ENCODE results near the gene COLEC11.
A peak's percentile ranks its signal among the peaks of the same experiment; 100 is the strongest.
"Not testable (repeated sequence)": the region's sequence is repeated elsewhere in the genome, so short reads cannot be mapped to it uniquely, and the experiment has no call there.

COLEC11 gene

DNA sequence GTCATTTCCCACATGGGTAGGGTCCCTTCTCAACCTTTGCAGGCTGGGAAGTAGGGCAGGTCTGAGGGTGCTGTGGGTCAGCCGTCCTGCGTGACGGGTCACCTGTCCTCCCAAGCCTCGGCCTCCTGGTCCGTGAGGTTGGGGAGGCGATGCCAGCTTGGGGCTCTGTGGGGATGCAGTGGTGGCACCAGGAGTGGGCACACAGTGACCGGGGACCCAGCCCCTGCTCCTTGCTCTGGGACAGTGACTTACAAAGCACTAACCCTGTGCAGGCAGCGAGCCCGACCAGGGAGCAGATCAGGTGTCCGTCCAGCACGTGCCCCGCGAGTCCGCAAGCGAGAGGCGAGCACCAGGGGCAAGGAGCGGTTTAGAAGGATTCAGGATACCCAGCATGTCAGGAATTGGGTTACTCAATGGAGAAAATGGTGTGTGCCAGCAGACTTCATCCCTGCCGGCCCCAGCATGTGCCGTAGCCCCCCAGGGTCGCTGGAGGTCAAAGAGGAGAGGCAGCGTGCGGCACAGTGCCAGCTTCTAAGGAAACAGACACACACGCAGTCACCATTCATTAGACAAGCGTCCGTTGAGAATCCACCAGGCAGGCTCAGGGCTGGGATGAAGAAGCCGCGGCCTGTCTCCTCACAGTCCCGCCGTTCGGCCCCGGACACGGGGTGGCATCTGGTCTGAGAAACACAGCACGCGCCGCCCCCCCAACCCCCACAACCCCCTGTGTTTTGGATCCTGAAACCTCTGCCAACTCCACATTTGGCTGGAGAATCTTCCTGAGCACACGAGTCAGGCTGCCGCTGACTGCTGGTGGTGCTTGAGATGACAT lies 11.7 kb downstream of the COLEC11 start:
- Mint-ChIP-seq H3K4me3 (no peak overlapping the region), H3K27me3 (no peaks in the 10 kb centered on the region), H3K27ac (no peak overlapping the region), H3K36me3 (ENCODE audit: low read depth) (no peaks in the 10 kb centered on the region), H3K9me3 (no peaks in the 10 kb centered on the region), H3K4me1 (ENCODE audit: low read depth) (peaks cover 11% of the 10 kb centered on the region)
- no peak for DNase-seq

DNA sequence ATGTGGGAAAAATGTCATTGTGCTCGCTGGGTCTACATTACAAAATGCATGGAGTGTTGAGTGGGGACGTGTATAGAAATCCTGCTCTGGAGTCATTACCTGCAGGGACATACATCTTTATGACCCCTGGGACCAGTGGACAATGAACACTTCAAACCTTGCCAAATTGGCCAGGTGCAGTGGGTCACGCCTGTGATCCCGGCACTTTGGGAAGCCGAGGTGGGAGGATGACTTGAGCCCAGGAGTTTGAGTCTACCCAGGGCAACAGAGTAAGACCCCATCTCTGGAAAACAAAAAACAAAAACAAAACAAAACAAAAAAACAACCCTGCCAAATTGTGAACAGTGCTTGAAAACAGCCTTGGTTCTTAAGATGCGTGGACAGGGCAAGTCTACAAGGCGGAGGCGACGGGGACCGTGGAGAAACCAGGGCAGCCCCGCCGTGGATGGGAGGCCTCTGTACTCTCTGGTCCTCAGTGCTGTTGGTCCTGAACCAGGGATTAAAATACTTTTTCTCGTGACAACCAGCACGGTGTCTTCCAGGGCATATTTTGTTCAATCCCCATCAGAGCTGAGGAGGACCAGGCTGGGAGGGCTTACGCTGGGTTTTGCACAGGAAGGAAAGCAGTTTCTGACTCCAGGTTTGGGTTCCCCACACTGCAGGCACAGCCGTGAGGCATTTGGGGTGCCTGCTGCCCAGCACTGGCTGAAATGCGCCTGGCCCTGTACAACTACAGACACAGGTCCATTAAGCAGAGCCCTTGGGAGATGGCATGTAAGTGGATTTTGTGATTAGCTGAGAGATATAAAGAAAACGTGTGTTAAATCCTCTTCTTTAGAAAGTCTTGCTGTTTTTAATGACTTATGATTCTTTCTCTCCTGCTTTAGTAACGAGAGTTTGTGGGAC lies 13.7 kb downstream of the COLEC11 start:
- no peak overlapping the region for H3K4me3 Mint-ChIP-seq
- no peaks in the 10 kb centered on the region for H3K36me3 Mint-ChIP-seq (ENCODE audit: low read depth)
- no peak for DNase-seq
- H3K4me1 Mint-ChIP-seq (ENCODE audit: low read depth): peaks cover 11% of the 10 kb centered on the region
- no peaks in the 10 kb centered on the region for H3K27me3 Mint-ChIP-seq
- no peak overlapping the region for H3K27ac Mint-ChIP-seq
- H3K9me3 Mint-ChIP-seq: no peaks in the 10 kb centered on the region

GRCh38 chr2:3609279-3609673 lies 14.4 kb downstream of the COLEC11 start:
- not testable (repeated sequence) for H3K27me3 Mint-ChIP-seq; H3K9me3 Mint-ChIP-seq; H3K27ac Mint-ChIP-seq; H3K36me3 Mint-ChIP-seq (ENCODE audit: low read depth); H3K4me3 Mint-ChIP-seq; DNase-seq
- peaks cover 11% of the 10 kb centered on the region for H3K4me1 Mint-ChIP-seq (ENCODE audit: low read depth)

DNA sequence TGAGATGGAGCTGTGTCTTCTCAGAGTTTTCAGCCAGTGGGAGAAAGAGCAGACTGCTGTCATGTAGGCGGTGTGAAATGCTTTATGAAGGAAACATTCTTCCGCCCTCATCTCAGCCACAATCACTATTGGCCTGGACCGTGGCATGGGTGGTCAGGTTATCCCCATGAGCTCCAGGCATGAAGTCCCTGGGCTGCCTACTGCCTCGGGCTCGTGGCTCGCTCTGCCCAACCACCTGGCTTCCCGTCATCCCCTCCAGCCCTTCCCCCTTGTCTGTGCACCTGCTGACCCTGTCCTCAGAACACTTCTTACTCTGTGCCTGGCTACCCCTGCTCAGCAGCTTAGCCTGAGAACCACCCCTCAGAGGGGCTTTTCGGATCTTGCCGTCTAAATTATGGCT lies 15.5 kb downstream of the COLEC11 start:
- H3K27me3 Mint-ChIP-seq: no peaks in the 10 kb centered on the region
- no peak overlapping the region for H3K27ac Mint-ChIP-seq
- H3K4me3 Mint-ChIP-seq: no peak overlapping the region
- DNase-seq: no peak
- peaks cover 4% of the 10 kb centered on the region for H3K9me3 Mint-ChIP-seq
- peaks cover 8% of the 10 kb centered on the region for H3K4me1 Mint-ChIP-seq (ENCODE audit: low read depth)
- no peaks in the 10 kb centered on the region for H3K36me3 Mint-ChIP-seq (ENCODE audit: low read depth)

DNA sequence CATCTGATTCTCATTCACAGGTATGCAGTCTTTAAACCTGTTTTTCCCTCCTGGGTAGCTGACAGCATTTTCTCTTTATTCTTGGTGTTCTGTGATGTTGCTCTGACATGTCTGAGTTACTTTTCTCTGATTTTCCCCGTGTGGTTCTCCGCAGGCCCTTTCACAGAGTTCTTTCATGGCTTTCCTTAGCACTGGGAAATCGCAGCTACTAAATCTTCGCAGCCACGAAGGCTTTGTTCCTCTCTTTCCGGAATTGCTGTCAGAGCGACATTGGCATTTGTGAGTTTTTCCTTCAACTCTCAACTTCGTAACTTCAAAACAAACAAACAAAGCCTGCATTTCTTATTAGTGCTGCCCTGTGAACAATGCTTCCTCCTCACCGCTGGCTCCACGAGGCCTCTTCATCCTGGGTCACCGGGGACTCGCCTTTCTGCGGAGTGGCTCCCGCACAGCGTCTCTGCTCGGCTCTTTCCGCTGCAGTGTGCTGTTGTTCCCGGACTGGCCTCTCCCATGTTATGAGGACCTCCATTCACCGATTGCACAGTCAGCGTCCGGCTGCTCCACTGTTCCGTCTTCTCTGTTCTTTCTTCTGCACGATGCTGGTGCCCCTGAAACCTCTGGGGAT lies 16.1 kb downstream of the COLEC11 start:
- Mint-ChIP-seq H3K27ac (no peak overlapping the region), H3K27me3 (no peaks in the 10 kb centered on the region), H3K4me1 (ENCODE audit: low read depth) (peaks cover 3% of the 10 kb centered on the region), H3K4me3 (no peak overlapping the region), H3K36me3 (ENCODE audit: low read depth) (no peaks in the 10 kb centered on the region), H3K9me3 (peaks cover 4% of the 10 kb centered on the region)
- DNase-seq: no peak

- Mint-ChIP-seq H3K36me3 (ENCODE audit: low read depth) (no peaks in the 10 kb centered on the region), H3K27ac (no peak overlapping the region), H3K27me3 (no peaks in the 10 kb centered on the region), H3K4me1 (ENCODE audit: low read depth) (peaks cover 3% of the 10 kb centered on the region), H3K4me3 (no peak overlapping the region), H3K9me3 (peaks cover 4% of the 10 kb centered on the region)
- DNase-seq: no peak
Measured at GRCh38 chr2:3611589-3611988, 16.7 kb downstream of the COLEC11 start.

GRCh38 chr2:3612639-3613523 lies 18.0 kb downstream of the COLEC11 start:
- peaks cover 3% of the 10 kb centered on the region for H3K4me1 Mint-ChIP-seq (ENCODE audit: low read depth)
- peak; percentile 3 for DNase-seq
- H3K27me3 Mint-ChIP-seq: no peaks in the 10 kb centered on the region
- no peaks in the 10 kb centered on the region for H3K36me3 Mint-ChIP-seq (ENCODE audit: low read depth)
- H3K27ac Mint-ChIP-seq: no peak overlapping the region
- no peak overlapping the region for H3K4me3 Mint-ChIP-seq
- peaks cover 7% of the 10 kb centered on the region for H3K9me3 Mint-ChIP-seq

DNA sequence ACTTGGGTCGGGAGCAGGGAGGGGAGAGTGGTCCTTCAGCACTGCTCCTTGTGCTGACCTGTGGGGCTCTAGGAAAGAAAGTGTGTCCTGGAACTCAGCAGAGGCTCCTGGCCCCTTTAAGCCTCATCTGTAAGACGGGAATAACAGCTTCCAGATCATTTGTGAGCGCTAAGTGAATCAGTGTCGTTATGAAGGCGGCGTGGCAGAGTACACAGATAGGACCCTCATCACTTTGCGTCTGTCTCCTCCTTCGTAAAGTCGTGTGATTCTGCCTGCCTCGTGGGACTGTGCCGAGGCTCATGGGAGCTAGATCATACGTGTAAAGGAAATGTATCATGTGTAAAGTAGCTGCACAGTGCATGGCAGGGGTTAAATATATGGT lies 18.6 kb downstream of the COLEC11 start:
- Mint-ChIP-seq H3K27me3 (no peaks in the 10 kb centered on the region), H3K36me3 (ENCODE audit: low read depth) (no peaks in the 10 kb centered on the region), H3K4me3 (no peak overlapping the region), H3K4me1 (ENCODE audit: low read depth) (peaks cover 3% of the 10 kb centered on the region), H3K9me3 (peaks cover 7% of the 10 kb centered on the region), H3K27ac (no peak overlapping the region)
- no peak for DNase-seq

DNA sequence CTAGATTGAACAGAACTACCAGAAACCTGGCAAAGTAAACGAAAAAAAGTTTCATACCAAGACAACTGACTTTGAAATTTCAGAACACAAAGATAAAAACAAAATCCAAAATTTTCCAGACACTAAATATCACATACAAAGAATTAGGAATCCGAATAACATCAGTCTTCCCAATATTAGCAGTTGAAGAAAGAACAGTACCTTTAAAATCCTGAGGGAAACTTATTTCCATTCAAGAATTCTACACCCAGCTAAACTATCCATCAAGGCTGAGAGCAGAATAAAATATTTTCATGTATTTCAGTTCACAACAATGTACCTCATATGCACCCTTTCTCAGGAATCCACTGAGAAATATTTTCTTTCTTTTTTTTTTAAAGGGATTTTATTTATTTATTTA lies 19.8 kb downstream of the COLEC11 start:
- not testable (repeated sequence) for H3K27me3 Mint-ChIP-seq; H3K4me1 Mint-ChIP-seq (ENCODE audit: low read depth); H3K4me3 Mint-ChIP-seq; DNase-seq; H3K9me3 Mint-ChIP-seq; H3K36me3 Mint-ChIP-seq (ENCODE audit: low read depth); H3K27ac Mint-ChIP-seq

DNA sequence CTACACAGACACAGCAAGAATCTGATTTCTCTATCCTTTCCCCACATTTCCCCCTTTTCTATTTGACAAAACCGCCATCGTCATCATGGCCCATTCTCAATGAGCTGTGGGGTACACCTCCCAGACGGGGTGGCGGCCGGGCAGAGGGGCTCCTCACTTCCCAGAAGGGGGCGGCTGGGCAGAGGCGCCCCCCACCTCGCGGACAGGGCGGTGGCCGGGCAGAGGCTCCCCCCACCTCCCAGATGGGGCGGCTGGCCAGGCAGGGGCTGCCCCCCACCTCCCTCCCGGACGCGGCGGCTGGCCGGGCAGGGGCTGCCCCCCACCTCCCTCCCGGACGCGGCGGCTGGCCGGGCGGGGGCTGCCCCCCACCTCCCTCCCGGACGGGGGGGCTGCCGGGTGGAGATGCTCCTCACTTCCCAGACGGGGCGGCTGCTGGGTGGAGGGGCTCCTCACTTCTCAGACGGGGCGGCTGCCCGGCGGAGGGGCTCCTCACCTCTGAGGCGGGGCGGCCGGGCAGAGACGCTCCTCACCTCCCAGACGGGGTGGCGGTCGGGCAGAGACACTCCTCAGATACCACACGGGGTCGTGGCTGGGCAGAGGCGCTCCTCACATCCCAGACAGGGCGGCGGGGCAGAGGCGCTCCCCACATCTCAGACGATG lies 20.8 kb downstream of the COLEC11 start:
- not testable (repeated sequence) for H3K27me3 Mint-ChIP-seq; H3K36me3 Mint-ChIP-seq (ENCODE audit: low read depth); H3K4me1 Mint-ChIP-seq (ENCODE audit: low read depth); H3K9me3 Mint-ChIP-seq; H3K27ac Mint-ChIP-seq; H3K4me3 Mint-ChIP-seq; DNase-seq

DNA sequence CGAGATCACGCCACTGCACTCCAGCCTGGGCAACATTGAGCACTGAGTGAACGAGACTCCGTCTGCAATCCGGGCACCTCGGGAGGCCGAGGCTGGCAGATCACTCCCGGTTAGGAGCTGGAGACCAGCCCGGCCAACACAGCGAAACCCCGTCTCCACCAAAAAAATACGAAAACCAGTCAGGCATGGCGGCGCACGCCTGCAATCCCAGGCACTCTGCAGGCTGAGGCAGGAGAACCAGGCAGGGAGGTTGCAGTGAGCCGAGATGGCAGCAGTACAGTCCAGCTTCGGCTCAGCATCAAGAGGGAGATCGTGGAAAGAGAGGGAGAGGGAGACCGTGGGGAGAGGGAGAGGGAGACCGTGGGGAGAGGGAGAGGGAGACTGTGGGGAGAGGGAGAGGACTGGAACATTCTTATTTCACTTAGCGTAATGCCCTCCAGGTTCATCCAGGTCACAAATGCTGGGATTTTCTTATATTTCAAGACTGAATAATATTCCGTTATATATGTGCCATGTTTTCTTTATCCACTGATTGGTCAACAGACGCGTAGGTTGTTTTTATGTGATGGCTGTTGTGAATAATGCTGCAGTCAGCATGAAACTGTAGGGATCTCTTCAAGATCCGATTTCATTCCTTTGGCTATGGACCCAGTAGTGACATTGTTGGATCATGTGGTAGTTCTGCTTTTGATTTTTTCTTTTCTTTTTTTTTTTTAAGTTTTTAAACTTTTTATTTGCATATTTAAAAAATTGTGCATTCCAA lies 21.7 kb downstream of the COLEC11 start:
- H3K27ac Mint-ChIP-seq; H3K4me1 Mint-ChIP-seq (ENCODE audit: low read depth); H3K36me3 Mint-ChIP-seq (ENCODE audit: low read depth); DNase-seq; H3K27me3 Mint-ChIP-seq; H3K4me3 Mint-ChIP-seq; H3K9me3 Mint-ChIP-seq: not testable (repeated sequence)

DNA sequence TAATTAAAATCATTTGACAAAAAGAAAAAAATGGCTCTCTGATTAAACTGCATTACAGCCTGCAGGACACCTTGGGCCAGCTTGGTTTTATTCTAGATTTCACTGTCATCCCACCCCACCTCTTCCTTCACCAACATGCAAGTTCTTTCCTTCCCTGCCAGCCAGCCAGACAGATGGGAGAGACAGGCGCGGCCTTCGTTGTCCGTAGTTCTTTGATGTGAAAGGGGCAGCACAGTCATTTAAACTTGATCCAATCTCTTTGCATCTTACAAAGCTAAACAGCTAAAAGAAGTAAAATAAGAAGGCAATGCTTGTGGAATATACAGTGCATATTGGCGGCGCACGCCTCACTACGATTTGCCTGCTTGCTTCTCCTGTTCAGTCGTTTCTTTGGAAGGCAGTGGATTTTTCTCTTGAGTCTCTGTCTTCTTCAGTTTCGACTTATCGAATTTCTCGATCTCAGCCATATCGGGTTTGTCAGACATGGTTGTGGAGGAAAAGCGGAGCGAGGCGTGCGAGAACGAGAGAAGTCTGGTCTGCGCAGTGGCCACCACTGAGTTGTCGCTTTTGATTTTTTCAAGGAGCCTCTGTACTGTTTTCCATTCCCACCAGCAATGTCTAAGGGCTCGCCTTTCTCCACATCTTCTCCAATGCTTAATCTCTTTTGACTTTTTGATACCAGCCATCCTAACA lies 22.4 kb downstream of the COLEC11 start:
- Mint-ChIP-seq H3K36me3 (ENCODE audit: low read depth) (no peaks in the 10 kb centered on the region), H3K4me1 (ENCODE audit: low read depth) (no peaks in the 10 kb centered on the region), H3K4me3 (no peak overlapping the region), H3K9me3 (peaks cover 7% of the 10 kb centered on the region), H3K27me3 (no peaks in the 10 kb centered on the region), H3K27ac (no peak overlapping the region)
- no peak for DNase-seq

DNA sequence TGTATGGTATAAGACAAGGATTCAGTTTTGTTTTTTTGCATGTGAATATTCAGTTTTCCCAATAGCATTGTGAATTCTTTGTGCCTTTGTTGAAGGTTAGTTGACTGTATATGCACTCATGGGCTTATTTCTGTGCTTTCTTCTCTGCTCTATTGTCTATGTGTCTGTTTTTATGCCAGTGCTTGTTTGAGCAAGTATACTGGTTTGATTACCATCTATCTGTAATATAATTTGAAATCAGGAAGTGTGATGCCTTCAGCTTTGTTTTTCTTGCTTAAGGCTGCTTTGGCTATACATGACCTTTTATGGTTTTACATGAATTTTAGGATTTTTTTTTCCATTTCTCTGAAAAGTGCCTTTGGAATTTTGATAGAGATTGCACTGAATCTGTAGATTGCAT lies 23.5 kb downstream of the COLEC11 start:
- no peak overlapping the region for H3K4me3 Mint-ChIP-seq
- H3K4me1 Mint-ChIP-seq (ENCODE audit: low read depth): no peaks in the 10 kb centered on the region
- H3K36me3 Mint-ChIP-seq (ENCODE audit: low read depth): no peaks in the 10 kb centered on the region
- peaks cover 7% of the 10 kb centered on the region for H3K9me3 Mint-ChIP-seq
- DNase-seq: no peak
- no peak overlapping the region for H3K27ac Mint-ChIP-seq
- no peaks in the 10 kb centered on the region for H3K27me3 Mint-ChIP-seq

Data from activated T-cell treated with anti-CD3 and anti-CD28 coated beads, Interleukin-2, amount 50 U/mL, for 24 hours (primary cell).